HT-29 (cell line): ENCODE measurements around the gene UQCRC1. TPM values are rescaled to one million over a fixed set of nuclear protein-coding genes. Genes with fewer than 3 reads are reported as not detected.

Source experiments
- DNase-seq: peaks from one replicate; pipeline ENCODE4 v3.0.0-alpha.2; 2015; ENCODE audit warnings: low spot score
- total RNA-seq: library from RNA; depleted of rRNA; stranded (reverse); fragments of >200 nt; shearing (Covaris generic); gene quantifications from 2 replicates; pipeline ENCODE4 v1.2.3, GENCODE V29; 2014

The UQCRC1 gene
- total RNA-seq, 1 experiment from 2014 or later: 212 TPM

GRCh38 chr3:48599077-48599501 is 10.4 kb downstream of the UQCRC1 start:
- DNase-seq: no peak

- DNase-seq: no peak
These were observed 10.9 kb downstream of the UQCRC1 start for GRCh38 chr3:48598323-48599076.

GRCh38 chr3:48597408-48597800 is 12.0 kb downstream of the UQCRC1 start:
- DNase-seq: no peak

- no peak for DNase-seq
These were observed 12.6 kb downstream of the UQCRC1 start for GRCh38 chr3:48596676-48597407.

- DNase-seq: no peak
These were observed 13.3 kb downstream of the UQCRC1 start for GRCh38 chr3:48596157-48596556.

- DNase-seq: peak; percentile 18
These were observed 13.8 kb downstream of the UQCRC1 start for GRCh38 chr3:48595526-48596121.

GRCh38 chr3:48595075-48595525 is 14.3 kb downstream of the UQCRC1 start, which contains the start of gene COL7A1:
COL7A1 (minus strand) TSS chr3:48595329; CDS start chr3:48595159, 170 bp downstream.
- DNase-seq: no peak

GRCh38 chr3:48594417-48595049 is 14.9 kb downstream of the UQCRC1 start:
- DNase-seq: no peak

GRCh38 chr3:48593337-48593736 is 16.1 kb downstream of the UQCRC1 start:
- DNase-seq: no peak

- no peak for DNase-seq
These were observed 16.8 kb downstream of the UQCRC1 start for GRCh38 chr3:48592519-48593087.

- no peak for DNase-seq
These were observed 17.4 kb downstream of the UQCRC1 start for GRCh38 chr3:48591886-48592518.

GRCh38 chr3:48591436-48591835 is 18.0 kb downstream of the UQCRC1 start:
- DNase-seq: no peak

- no peak for DNase-seq
These were observed 21.2 kb downstream of the UQCRC1 start for GRCh38 chr3:48588230-48588629.

GRCh38 chr3:48587686-48588085 is 21.8 kb downstream of the UQCRC1 start:
- DNase-seq: no peak

- DNase-seq: no peak
These were observed 24.0 kb downstream of the UQCRC1 start for GRCh38 chr3:48585411-48585810.

GRCh38 chr3:48584836-48585235 is 24.6 kb downstream of the UQCRC1 start:
- DNase-seq: no peak

GRCh38 chr3:48581621-48582481 is 27.6 kb downstream of the UQCRC1 start:
- DNase-seq: no peak

- no peak for DNase-seq
These were observed 32.8 kb downstream of the UQCRC1 start for GRCh38 chr3:48576647-48577046.

GRCh38 chr3:48575366-48575765 is 34.1 kb downstream of the UQCRC1 start:
- DNase-seq: no peak

GRCh38 chr3:48573973-48574585 is 35.4 kb downstream of the UQCRC1 start:
- no peak for DNase-seq
